Endothelial cell of umbilical vein (primary cell): ENCODE results near the gene PYGB.
A peak's percentile ranks its signal among the peaks of the same experiment; 100 is the strongest.

Source experiments
- CTCF ChIP-seq, 2 donors: IDR thresholded peaks; 1 replicate in 1 of 2; 2 replicates in 1 of 2; pipeline ENCODE4 v1.5.1; 2011; ENCODE audit warnings: low read length in 2 of 2, mild to moderate bottlenecking in 2 of 2, moderate library complexity in 2 of 2, control low read depth in 1 of 2, inconsistent platforms in 1 of 2, low read depth in 1 of 2; ENCODE audit not compliant: insufficient read depth in 1 of 2; ENCODE audit errors: extremely low read depth in 1 of 2
- EZH2 ChIP-seq: IDR thresholded peaks from 2 replicates; pipeline ENCODE4 v1.6.1; 2012; ENCODE audit warnings: borderline replicate concordance, low read depth, mild to moderate bottlenecking, moderate library complexity, low read length, inconsistent platforms; ENCODE audit not compliant: severe bottlenecking
- GATA2 ChIP-seq: IDR thresholded peaks from 2 replicates; pipeline ENCODE4 v1.7.0; 2011; ENCODE audit warnings: low read depth, mild to moderate bottlenecking, moderate library complexity, mixed read lengths, low read length; ENCODE audit not compliant: insufficient read length, insufficient read depth
- JUN ChIP-seq: IDR thresholded peaks from 2 replicates; pipeline ENCODE4 v1.6.1; 2011; ENCODE audit warnings: borderline replicate concordance, low read depth; ENCODE audit not compliant: insufficient read length, insufficient read depth
- MAX ChIP-seq: IDR thresholded peaks from 2 replicates; pipeline ENCODE4 v1.6.1; 2011; ENCODE audit not compliant: insufficient read depth, insufficient read length
- MYC ChIP-seq: IDR thresholded peaks from one replicate; pipeline ENCODE4 v1.6.1; 2011; ENCODE audit warnings: mild to moderate bottlenecking, low read depth, low read length
- POLR2A ChIP-seq: IDR thresholded peaks from 2 replicates; pipeline ENCODE4 v1.6.1; 2012; ENCODE audit warnings: low read depth, mild to moderate bottlenecking, control low read depth, low read length
- POLR2AphosphoS5 ChIP-seq: IDR thresholded peaks from 2 replicates; pipeline ENCODE4 v1.6.1; 2012; ENCODE audit warnings: low read depth, mild to moderate bottlenecking, control low read depth, low read length, moderate library complexity; ENCODE audit not compliant: insufficient read depth

GRCh38 chr20:25310268-25310920, 62.5 kb downstream of the PYGB start:
- peak; percentile 38 to 44 for TF ChIP-seq CTCF (IDR thresholded peaks at IDR 0.05; ENCODE audit: extremely low read depth in 1 of 2, insufficient read depth in 1 of 2, low read depth in 1 of 2, low read length in 2 of 2)
- no peak for TF ChIP-seq EZH2
- TF ChIP-seq JUN: peak; percentile 57
- peak; percentile 31 for TF ChIP-seq POLR2AphosphoS5
- no peak for TF ChIP-seq GATA2
- TF ChIP-seq POLR2A: no peak
- no peak for TF ChIP-seq MYC
- TF ChIP-seq MAX: no peak
